GM21786 (cell line): ENCODE data around the gene SDK1.
"Not testable (repeated sequence)": the region's sequence is repeated elsewhere in the genome, so short reads cannot be mapped to it uniquely, and the experiment has no call there.

Experiments used
- ATAC-seq: cut with Tn5 transposase; IDR thresholded peaks from one replicate; pipeline ENCODE4 v1.9.1; 2021; ENCODE audit not compliant: unreplicated experiment

Gene SDK1

GRCh38 chr7:4085937-4086691, 785.1 kb downstream of the SDK1 start:
- ATAC-seq, result no peak

- no peak for ATAC-seq
These were observed 785.7 kb downstream of the SDK1 start for GRCh38 chr7:4086723-4087122.

- ATAC-seq, result no peak
These were observed 790.7 kb downstream of the SDK1 start for GRCh38 chr7:4091767-4092166.

GRCh38 chr7:4093035-4093434, 792.0 kb downstream of the SDK1 start:
- ATAC-seq, result no peak

GRCh38 chr7:4093483-4093882, 792.4 kb downstream of the SDK1 start:
- ATAC-seq, result no peak

- not testable (repeated sequence) for ATAC-seq
These were observed 793.1 kb downstream of the SDK1 start for GRCh38 chr7:4094158-4094557.

- no peak for ATAC-seq
These were observed 796.1 kb downstream of the SDK1 start for GRCh38 chr7:4097001-4097609.

- ATAC-seq, result no peak
These were observed 797.1 kb downstream of the SDK1 start for GRCh38 chr7:4098169-4098568.

GRCh38 chr7:4099651-4100050, 798.6 kb downstream of the SDK1 start:
- no peak for ATAC-seq

- no peak for ATAC-seq
These were observed 799.1 kb downstream of the SDK1 start for GRCh38 chr7:4100148-4100547.

GRCh38 chr7:4100691-4101090, 799.6 kb downstream of the SDK1 start:
- ATAC-seq, result no peak

GRCh38 chr7:4102231-4102841, 801.3 kb downstream of the SDK1 start:
- ATAC-seq, result no peak

GRCh38 chr7:4103352-4104091, 802.5 kb downstream of the SDK1 start:
- no peak for ATAC-seq

GRCh38 chr7:4107839-4108238, 806.8 kb downstream of the SDK1 start:
- ATAC-seq, result no peak

GRCh38 chr7:4108951-4109350, 807.9 kb downstream of the SDK1 start:
- ATAC-seq, result no peak

GRCh38 chr7:4109481-4110110, 808.5 kb downstream of the SDK1 start:
- ATAC-seq, result no peak

- no peak for ATAC-seq
These were observed 809.4 kb downstream of the SDK1 start for GRCh38 chr7:4110438-4110837.

- ATAC-seq, result no peak
These were observed 810.1 kb downstream of the SDK1 start for GRCh38 chr7:4111166-4111565.

- ATAC-seq, result no peak
These were observed 812.2 kb downstream of the SDK1 start for GRCh38 chr7:4113271-4113670.

GRCh38 chr7:4113976-4114375, 812.9 kb downstream of the SDK1 start:
- no peak for ATAC-seq

- no peak for ATAC-seq
These were observed 814.4 kb downstream of the SDK1 start for GRCh38 chr7:4115442-4115841.
